ENCODE measurements around the gene UPK1B. TPM values are rescaled to one million over a fixed set of nuclear protein-coding genes. Genes with fewer than 3 reads are reported as not detected.

UPK1B gene
- total and polyA plus RNA-seq, 4 experiments from 2014 or later, result not detected

DNA sequence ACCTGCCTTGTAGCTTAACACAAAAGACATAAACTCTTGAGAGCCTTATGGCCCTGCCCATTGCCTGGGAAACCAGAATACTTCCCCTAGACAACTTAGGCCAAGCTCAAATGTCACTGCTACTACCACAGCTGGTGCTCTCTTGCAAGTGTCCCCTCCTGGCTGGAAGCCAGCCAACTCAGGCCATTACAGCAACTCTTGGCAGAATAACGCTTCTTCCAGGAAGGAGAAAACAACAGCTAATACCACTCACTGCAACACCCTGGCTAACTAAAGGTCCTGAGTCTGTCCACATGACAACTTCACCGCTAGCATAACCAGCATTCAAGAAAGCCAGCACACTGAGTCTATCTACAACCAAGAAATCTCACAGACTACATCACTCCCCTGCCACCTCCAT is 72.4 kb downstream of the UPK1B start:
- no peak overlapping the region for H3K4me3 ChIP-seq (ENCODE audit: low read length in 2 of 2)
- H3K9me3 Mint-ChIP-seq, result peaks cover 0 to 35% (median 24%) of the 10 kb centered on the region in 8 donors
- H3K27me3 ChIP-seq (ENCODE audit: insufficient read depth, low read length), result no peaks in the 10 kb centered on the region
- no peak overlapping the region for H3K4me3 Mint-ChIP-seq
- ChIA-PET POLR2A (ENCODE audit: partially characterized antibody) (interaction anchor here (1.5 kb wide), 1 partner anchor 49 kb away, joined by 4 read pairs; no protein-coding TSS in a partner anchor), CTCF (ENCODE audit: partially characterized antibody) (interaction anchor here (1.1 to 2.9 kb wide), 3 partner anchors 8 to 362 kb away, joined by 4 to 32 read pairs (median 4); partner anchors contain the start of gene TEX55)
- peaks cover 8% of the 10 kb centered on the region for H3K4me1 ChIP-seq (ENCODE audit: insufficient read depth, low read length)
- peaks cover 0 to 1% of the 10 kb centered on the region in 2 donors for H3K27me3 Mint-ChIP-seq
- no peaks in the 10 kb centered on the region for H3K9me3 ChIP-seq (ENCODE audit: control insufficient read depth in 1 of 2, low read length in 2 of 2)
- no peak overlapping the region for H3K27ac Mint-ChIP-seq
- H3K36me3 Mint-ChIP-seq, result peaks cover 6 to 12% of the 10 kb centered on the region in 2 donors
- peaks cover 4 to 7% (median 5%) of the 10 kb centered on the region in 4 donors for H3K4me1 Mint-ChIP-seq
- DNase-seq, result no peak
- no peak overlapping the region for H3K27ac ChIP-seq (ENCODE audit: low read depth, low read length)
- no peaks in the 10 kb centered on the region for H3K36me3 ChIP-seq (ENCODE audit: insufficient read depth, low read length)
- intact Hi-C loops (cut with micrococcal nuclease), result no loop called here

Other genes with a start within 250 kb of the UPK1B start
- under 1 TPM; 0.22 to 0.44 TPM for gene IGSF11, start 138.8 kb upstream of the UPK1B start, total RNA-seq
- not detected for gene IGSF11, start 138.8 kb upstream of the UPK1B start, polyA plus RNA-seq
- not detected for gene TEX55, start 27.4 kb upstream of the UPK1B start, total RNA-seq
- gene TEX55, start 27.4 kb upstream of the UPK1B start, polyA plus RNA-seq, result not detected
- 10 to 100 TPM; 15.9 to 18.1 TPM for gene B4GALT4, start 67.3 kb downstream of the UPK1B start, total RNA-seq
- 1 to 10 TPM; 5.9 to 8.6 TPM for gene B4GALT4, start 67.3 kb downstream of the UPK1B start, polyA plus RNA-seq
- 1 to 10 TPM; 4.5 to 5.8 TPM for gene ARHGAP31, start 120.8 kb downstream of the UPK1B start, total RNA-seq
- 1 to 10 TPM; 1.2 to 6.2 TPM for gene ARHGAP31, start 120.8 kb downstream of the UPK1B start, polyA plus RNA-seq